GM21825 (cell line): ENCODE measurements around the gene DLG2.
"Not testable (repeated sequence)": the region's sequence is repeated elsewhere in the genome, so short reads cannot be mapped to it uniquely, and the experiment has no call there.

Experiments
- ATAC-seq: cut with Tn5 transposase; IDR thresholded peaks from one replicate; pipeline ENCODE4 v1.9.1; 2021; ENCODE audit warnings: mild to moderate bottlenecking, moderate library complexity; ENCODE audit not compliant: unreplicated experiment

DLG2 gene

DNA sequence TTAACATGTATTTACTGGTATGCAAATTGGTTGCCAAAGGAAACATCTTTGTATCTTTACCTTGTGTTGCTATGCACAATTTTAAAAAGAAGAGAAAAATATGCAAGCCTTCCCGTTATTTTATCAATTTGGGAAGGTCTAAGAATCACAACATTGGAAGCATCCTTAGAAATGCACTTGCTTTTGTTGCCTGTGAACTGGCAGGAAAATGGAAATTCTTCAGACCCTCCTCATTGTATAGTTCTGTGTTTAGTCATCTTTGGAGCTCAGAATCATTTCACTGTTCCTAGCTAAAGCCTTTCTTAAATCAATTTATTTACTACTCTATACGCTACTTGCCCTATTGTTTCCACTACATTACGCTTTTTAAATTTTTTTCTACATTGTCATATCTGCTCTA is 574.5 kb downstream of the DLG2 start:
- no peak for ATAC-seq

DNA sequence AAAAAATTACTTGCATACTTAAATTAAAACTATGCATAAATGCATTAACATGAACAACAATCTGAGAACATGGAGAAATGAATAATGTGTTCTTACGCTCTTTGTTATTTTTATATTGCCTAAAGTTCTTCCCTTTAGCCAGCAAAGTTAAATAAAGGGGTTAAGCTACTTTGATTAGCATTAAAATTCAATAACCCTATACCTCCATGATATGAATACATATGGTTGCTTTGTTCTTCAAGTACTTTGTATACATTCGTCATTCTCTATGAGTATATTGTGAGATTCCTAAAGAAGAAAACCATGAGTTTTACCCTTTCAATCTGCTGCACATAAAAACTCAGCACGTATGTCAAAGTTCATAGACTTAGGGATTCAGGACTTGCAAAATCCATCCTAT is 578.3 kb downstream of the DLG2 start:
- ATAC-seq, result no peak

DNA sequence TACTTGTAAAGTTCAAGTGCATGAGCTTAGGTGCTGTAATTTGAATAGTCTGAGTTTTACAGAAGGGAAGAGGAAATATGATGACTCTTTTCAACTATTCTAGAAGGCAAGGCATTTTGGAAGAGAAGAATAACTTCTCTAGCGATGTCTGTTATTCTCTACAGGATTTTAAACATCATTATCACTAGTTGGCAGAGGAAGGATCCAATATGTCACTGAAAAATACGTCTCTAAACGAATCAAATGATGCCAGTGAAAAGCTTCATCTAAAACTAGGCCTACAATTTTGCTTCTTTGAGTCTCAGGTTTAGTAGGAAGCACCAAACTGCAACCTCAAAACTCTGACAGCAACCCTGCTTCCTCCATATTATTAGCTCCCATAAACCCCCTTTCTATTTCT is 581.4 kb downstream of the DLG2 start:
- ATAC-seq, result no peak

DNA sequence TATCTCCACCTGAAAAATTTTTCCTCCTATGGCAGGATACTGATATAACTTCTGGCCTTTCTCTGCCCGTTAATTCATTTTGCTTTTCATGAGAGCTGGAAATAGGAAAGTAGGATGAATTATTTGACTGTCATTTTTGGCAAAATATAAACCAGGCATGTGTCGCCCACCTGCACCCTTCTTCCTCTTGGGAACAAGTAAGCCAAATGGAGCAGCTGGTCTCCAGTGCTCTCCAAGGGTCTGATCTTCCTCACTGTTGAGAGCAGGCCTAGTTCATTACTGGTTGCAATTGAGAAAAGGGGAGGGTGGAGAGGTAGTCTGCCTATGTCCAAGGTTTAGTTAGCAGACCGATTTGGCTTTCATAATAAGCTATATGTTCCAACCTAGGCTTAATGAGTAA is 582.2 kb downstream of the DLG2 start:
- ATAC-seq, result no peak

DNA sequence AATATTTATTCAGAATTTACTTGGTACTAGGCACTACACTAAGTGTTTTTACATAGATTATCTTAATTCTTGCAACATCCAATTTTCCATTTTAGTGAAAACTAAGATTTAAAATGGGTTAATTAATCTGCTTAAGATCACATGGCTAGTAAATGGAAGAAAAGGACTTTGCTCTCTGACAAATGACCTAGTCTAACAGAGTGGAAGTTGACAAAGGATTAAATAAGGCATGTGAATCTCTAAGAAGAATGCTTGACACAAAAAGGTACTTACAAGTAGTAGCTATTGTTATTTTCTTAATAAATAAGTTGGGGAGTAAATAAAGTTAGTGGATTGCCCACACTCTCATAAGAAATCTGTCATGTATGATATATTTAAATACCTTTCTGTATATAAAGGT is 584.8 kb downstream of the DLG2 start:
- no peak for ATAC-seq

DNA sequence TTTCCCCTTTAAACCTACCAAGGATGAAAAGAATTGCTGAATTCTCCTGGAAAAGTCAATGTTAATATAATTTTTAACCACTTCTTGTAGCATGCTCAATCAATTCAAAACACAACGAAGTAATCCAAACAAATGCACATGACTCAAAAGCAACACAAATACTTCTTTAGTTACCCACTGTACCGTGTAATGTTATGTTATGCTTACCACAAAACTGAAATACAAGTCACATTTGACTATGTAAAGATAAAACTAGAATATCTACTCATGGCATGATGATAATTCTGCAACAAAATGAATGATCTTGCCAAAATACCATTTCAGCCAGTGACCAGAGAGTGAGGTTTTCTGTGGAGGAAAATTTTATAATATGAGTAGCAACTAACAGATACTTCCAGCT is 587.0 kb downstream of the DLG2 start:
- no peak for ATAC-seq

DNA sequence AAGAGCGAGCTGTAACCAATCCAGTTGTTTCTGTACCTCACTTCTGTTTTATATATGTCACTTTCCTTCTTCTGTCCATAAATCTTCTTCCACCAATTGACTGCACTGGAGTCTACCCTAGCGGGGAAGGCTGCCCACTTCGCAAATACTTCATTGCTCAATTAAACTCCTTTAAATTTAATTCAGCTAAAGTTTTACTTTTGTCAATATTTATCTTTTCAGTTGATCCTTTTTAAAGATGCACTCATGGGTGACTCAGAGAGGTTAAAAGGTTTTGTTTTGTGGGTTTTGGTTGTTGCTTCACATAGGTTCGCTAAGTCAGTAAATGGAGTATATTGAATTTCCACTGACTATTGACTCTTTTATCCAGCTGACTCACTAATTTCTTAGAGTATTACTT is 597.2 kb downstream of the DLG2 start:
- ATAC-seq, result no peak

DNA sequence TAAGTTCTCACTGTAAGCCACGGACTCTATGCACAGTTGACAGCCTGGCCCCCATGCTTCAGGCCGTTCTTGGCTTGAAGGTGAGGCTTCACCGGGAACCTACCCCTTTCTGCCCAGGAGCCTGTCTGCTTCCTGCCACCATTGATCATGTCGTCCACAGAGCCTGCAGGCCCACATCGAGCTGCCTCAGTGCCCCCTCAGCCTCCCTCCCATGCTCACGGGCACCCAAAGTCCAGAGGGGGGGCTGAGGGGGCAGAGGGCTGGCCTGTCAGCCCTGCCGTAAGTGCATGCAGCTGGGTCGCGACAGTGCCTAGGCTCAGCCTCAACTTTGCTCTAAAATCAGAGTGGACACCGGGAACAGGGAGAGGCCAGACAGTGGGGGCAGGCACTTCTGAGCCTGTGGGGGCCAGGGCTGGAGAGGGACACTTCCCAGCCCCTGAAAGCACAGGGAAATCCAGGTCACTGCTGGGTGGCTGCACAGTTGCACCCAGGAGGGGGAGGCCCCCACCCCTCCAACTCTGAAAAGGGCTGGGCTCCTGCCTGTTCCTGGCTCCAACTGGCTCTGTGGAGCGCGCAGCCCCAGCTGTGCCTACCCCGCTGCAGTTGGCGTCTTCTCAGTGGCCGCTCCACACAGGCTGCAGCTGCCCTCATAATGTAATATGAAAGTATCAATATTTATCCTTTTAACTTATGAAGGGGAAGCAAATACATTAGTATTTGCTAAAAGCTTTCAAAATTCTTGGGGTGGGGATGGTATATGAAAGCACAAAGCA is 598.6 kb downstream of the DLG2 start:
- ATAC-seq, result no peak

DNA sequence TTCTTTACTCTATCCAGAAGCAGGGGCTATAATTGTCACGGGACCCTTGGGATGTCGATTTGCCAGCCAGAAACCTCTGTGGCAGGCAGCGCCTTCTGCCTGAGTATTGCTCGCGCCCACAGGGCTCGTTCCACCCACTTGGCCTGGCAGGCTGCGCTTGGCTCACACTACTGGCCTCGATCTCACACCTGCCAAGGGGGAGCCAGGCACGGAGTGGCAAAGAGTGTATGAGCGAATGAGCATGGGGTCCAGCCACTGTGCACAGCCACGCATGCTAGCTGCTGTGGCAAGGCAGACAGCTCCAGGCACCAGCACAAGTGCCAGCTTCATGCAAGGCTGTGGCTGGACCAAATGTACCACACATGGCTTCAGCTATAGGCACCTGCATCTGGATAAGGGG is 599.8 kb downstream of the DLG2 start:
- no peak for ATAC-seq

DNA sequence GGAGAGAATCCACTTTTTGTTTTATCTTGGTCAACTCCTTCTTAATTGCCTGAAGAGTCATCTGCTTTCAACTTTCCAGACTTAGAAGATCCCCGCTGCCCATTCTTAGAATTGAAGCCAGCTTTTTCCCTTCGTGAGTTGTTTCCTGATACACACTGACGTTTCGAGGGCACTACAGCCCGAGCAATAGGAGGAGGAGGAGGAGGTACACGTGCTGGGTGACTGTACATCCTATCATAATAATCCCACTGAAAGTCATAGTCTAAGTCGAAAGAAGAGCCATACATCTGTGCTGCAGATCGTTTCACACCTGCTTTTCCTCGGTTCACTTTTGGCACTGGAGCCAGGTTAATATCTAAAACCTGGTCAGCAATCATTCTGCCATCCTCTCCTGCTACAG is 606.1 kb downstream of the DLG2 start:
- no peak for ATAC-seq

DNA sequence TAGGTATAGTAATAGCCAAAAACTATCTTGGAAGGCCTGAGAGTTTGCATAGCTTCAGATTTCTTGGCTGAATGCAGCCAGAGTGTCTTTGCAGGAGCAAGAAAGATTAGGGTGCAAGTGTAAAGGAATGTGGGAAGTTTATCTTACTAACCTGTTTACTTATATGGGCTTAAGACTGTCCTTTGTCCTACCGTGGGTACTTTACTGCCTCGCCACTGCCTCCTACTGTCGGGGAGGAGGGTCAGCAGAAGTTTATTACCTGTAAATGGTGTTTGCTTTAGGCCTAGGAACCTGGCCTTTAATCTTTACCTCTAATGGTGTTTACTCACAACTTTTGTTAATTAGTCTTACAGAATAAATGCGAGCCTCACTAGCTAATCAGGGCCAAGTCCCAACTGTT is 633.8 kb downstream of the DLG2 start:
- ATAC-seq, result no peak

DNA sequence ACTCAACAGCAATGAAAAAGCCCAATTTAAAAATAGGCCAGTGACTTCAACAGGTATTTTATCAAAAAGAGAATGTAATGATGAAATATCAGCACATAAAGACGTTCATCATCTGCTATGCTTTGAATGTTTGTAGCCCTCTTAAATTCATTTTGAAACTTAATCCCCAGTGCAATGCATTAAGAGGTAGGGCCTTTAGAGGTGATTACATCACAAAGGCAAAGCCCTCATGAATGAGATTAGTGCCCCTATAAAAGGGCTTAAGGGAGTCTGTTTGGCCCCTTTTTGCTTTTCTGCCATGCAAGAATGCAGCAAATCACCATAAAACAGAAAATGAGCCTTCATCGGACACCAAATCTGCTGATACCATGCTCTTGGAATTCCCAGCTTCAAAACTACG is 637.0 kb downstream of the DLG2 start:
- no peak for ATAC-seq

DNA sequence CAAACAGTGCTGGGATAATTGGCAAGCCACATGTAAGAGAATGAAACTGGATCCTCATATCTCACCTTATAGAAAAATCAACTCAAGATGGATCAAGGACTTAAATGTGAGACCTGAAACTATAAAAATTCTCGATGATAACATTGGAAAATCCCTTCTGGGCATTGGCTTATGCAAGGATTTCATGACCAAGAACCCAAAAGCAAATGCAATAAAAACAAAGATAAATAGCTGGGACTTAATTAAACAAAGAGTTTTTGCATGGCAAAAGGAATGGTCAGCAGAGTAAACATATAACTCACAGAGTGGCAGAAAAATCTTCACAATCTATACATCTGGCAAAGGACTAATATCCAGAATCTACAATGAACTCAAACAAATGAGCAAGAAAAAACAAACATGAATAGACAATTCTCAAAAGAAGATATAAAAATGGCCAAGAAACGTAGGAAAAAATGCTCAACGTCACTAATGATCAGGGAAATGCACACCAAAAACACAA is 639.4 kb downstream of the DLG2 start:
- not testable (repeated sequence) for ATAC-seq

DNA sequence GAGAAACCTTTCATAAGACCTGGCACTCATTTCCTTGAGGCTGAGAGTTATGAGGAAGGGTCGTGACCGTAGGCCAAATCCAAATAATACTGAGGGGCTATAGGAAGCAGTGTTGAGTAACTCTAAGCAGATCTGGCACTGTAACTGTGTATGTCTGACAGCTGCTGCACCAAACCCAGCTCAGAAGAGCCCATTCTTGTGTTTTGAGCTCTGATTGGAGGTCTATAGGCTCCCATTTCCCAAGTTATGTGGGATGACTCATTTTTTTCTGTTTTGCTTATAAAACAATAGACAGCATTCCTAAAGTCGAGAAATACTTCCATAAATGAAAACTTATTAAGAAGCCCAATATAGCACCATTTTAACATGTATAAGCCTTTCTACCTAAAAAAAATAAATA is 645.8 kb downstream of the DLG2 start:
- ATAC-seq, result no peak

DNA sequence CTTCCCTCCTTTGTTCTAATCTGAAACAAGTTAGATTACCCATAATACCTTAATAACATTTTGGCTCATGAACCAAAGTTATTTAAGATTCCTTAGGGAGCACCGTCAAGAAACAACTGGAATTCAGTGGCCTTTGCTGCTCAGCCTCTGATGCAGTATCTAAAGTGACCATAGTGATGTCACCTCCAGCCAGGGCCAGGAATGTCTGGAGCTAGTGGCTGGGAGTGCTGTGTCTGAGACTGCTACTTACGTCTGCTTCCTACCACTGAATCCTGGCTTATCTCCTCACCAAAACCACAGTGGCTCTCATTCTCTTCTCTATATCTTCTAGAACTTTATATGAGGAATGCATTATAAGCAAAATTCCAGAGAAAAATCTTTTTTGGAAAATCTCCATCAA is 658.0 kb downstream of the DLG2 start:
- no peak for ATAC-seq

DNA sequence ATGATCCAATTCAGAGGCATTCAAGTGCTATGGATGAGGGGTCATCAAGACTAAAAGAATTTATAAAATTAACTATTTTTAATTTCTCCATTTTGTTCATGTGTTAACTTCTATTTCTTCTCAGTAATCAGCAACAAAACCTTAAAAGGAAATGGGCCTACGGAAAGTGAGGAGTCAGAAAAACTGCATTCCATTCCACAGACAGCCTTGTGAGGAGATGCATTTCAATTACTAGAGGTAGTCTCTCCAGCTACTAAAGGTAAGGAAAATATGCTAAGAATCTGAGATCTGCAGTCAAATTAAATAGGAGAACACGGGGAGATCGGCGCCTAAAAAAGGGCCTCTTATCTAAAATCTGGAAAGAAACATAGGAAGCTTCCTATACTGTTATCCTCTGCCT is 661.7 kb downstream of the DLG2 start:
- ATAC-seq, result no peak

DNA sequence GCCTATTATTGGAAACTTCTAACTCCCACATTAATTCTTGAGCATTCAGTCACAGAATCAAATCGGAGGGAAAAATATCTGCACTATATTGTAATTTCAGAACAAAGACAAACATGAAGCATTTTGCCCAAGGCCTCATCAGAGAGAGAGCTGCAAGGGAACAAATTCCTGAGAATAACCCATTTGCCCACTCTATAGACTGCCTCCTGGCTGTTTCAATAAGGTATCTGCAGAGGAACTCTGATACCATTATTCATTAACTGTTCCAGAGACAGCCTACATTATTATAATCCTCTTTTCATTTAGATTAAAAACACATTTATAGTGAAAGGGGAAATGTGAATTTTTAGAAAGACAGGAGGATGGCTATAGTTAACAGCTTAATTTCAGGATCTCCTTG is 663.9 kb downstream of the DLG2 start:
- ATAC-seq, result no peak

DNA sequence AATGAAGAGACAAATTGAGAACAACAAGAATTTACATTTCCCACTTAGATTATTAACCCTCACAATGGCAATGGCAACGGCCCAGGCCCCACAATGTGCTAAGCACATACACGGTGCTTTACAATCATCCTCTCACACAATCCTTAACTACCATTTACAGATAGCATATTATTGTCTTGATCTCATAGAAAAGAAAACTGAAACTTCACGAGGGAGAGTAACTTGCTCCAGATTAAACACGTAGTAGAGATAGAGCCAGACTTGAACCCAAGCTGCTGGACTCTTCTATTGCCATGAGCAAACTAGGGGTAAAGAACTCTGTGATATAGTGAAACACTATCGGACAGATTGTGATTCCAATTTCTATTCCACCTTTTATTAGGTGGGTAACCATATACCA is 665.1 kb downstream of the DLG2 start:
- ATAC-seq, result no peak

DNA sequence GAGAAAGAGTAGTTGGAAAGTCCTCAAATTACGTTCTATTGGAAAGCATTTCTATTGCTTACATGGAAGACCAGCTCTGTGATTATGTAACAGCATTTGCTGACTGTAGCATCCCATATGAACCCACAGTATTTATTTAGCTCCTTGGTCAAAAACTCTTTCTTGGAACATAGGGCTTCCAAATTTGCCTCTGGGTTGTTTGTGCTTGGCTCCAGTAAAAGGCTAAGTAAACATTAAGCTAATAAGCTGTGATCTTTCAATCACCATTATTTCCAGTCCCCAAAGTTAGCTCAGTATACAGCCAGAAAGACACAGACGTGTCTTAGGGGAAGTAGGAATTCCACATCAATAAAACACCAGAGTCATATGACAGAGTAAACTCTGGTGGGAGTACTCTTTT is 668.8 kb downstream of the DLG2 start:
- ATAC-seq, result no peak

DNA sequence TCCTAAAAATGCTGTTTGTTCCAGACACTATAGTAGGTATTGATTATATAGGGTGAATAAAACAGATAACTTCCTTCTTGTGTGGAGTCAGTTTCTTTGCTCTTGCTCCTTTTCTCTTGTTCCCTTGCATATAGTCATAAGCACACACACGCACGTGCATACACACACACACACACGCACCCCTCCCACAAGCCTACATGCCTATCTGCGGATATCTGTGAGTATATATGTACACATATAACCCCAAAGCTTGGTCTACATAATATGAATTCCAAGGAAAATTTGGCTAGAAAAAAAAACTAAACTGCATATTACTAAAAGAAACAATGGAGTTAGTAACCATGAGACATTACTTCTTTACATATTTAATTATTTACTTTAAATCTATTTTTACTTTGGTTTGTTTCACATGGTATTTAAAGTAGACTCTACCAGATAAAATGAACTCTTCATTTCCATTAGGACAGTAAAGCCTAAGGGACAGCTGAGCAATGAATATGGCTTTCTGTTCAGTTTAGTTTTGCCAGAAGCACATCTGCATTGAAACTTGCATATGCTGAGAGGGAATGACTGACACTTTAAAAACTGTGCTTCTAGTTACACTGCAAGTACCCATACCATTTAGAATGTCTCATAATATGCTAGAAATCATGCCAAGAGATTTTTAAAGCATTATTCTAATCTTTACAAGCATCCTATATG is 676.4 kb downstream of the DLG2 start:
- no peak for ATAC-seq

DNA sequence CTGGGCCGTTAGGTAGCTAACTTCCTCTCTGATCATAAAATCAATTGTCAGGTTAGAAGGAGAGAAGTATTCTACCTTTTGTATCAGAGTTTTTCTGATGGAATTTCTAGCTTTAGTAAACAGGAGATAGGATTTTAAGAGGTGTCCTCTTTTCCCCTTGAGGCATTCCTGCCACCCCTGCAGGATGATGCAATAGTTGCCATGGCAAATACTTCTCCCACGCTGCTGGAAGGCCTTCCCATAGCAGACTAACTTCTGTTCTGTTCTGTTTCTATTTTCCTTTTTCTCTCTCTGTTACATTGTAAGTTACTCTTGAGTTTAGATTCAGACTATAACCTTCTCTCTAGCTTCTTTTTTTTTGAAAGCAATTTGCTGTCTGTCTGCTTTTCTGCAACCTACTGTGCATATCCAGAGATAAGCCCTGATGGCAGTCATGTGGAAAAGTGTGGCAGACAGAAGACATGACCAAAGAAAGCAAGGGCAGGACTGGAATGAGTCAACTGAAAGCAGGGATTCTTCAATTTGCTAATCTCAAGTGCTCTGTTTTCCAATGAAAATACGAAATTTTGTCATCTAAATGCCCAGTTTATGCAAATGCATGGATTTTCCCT is 679.1 kb downstream of the DLG2 start:
- no peak for ATAC-seq

DNA sequence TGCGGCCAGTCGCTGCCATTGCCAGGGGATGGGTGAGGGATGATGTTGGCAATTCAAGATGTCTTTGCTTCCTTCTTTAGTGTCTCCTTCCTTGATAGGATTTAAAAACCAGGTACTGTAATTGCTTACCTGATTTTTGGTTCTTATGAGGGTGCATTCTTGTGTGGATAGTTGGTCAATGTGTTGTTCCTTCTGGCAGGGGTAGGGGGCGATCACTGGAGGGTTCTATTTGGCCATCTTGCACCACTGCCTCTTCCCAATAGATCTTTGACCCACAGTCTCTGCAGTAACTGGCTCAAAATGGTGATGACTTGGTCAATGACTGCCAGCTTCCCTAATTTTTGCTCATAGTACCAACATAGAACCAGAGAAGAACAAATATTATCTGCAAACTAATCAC is 680.1 kb downstream of the DLG2 start:
- ATAC-seq, result no peak
